ENCODE results near the gene UBAC2.

The UBAC2 gene

GRCh38 chr13:99362362-99362761 lies 161.7 kb downstream of the UBAC2 start:
- ATAC-seq (ENCODE audit: insufficient read depth, low read depth) (no peak), DNase-seq (no peak)
- Histone ChIP-seq H3K27ac (ENCODE audit: low read length) (no peak overlapping the region), H3K79me2 (ENCODE audit: insufficient read depth, low read length) (no peaks in the 10 kb centered on the region), H3K4me3 (ENCODE audit: low read depth in 1 of 2, low read length in 2 of 2) (no peak overlapping the region), H3K4me2 (ENCODE audit: insufficient read depth, low read length) (no peak overlapping the region), H3K9ac (ENCODE audit: low read depth, low read length) (no peak overlapping the region), H2AFZ (ENCODE audit: low read depth, low read length) (no peak overlapping the region), H3K9me3 (ENCODE audit: insufficient read depth, low read length, severe bottlenecking) (no peaks in the 10 kb centered on the region), H3K27me3 (ENCODE audit: insufficient read depth, low read length, poor library complexity) (no peaks in the 10 kb centered on the region), H3K4me1 (ENCODE audit: insufficient read depth, low read length) (peaks cover 20% of the 10 kb centered on the region), H4K20me1 (ENCODE audit: insufficient read depth, low read length) (no peaks in the 10 kb centered on the region), H3K36me3 (ENCODE audit: insufficient read depth, low read length) (peaks cover 48% of the 10 kb centered on the region)
- TF ChIP-seq EZH2 (IDR thresholded peaks at IDR 0.05; ENCODE audit: borderline replicate concordance, low read depth, low read length, severe bottlenecking), result no peak
- no peak for TF ChIP-seq CTCF (IDR thresholded peaks at IDR 0.05; ENCODE audit: borderline replicate concordance, extremely low read depth, low read length, poor library complexity, severe bottlenecking)

- Histone ChIP-seq H3K9me3 (ENCODE audit: insufficient read depth, low read length, severe bottlenecking) (no peaks in the 10 kb centered on the region), H3K4me1 (ENCODE audit: insufficient read depth, low read length) (peaks cover 20% of the 10 kb centered on the region), H3K27ac (ENCODE audit: low read length) (no peak overlapping the region), H3K36me3 (ENCODE audit: insufficient read depth, low read length) (peaks cover 49% of the 10 kb centered on the region), H2AFZ (ENCODE audit: low read depth, low read length) (no peak overlapping the region), H3K4me3 (ENCODE audit: low read depth in 1 of 2, low read length in 2 of 2) (no peak overlapping the region), H3K27me3 (ENCODE audit: insufficient read depth, low read length, poor library complexity) (no peaks in the 10 kb centered on the region), H3K4me2 (ENCODE audit: insufficient read depth, low read length) (no peak overlapping the region), H3K9ac (ENCODE audit: low read depth, low read length) (no peak overlapping the region), H3K79me2 (ENCODE audit: insufficient read depth, low read length) (no peaks in the 10 kb centered on the region), H4K20me1 (ENCODE audit: insufficient read depth, low read length) (0 out of 2 replicates have a peak, but pooled peaks cover 2% of the 10 kb centered on the region)
- DNase-seq (no peak), ATAC-seq (ENCODE audit: insufficient read depth, low read depth) (no peak)
- TF ChIP-seq EZH2 (IDR thresholded peaks at IDR 0.05; ENCODE audit: borderline replicate concordance, low read depth, low read length, severe bottlenecking), result no peak
- TF ChIP-seq CTCF (IDR thresholded peaks at IDR 0.05; ENCODE audit: borderline replicate concordance, extremely low read depth, low read length, poor library complexity, severe bottlenecking), result no peak
These were observed 162.7 kb downstream of the UBAC2 start for GRCh38 chr13:99363391-99363790.

- Histone ChIP-seq H3K9me3 (ENCODE audit: insufficient read depth, low read length, severe bottlenecking) (no peaks in the 10 kb centered on the region), H4K20me1 (ENCODE audit: insufficient read depth, low read length) (0 out of 2 replicates have a peak, but pooled peaks cover 2% of the 10 kb centered on the region), H3K27ac (ENCODE audit: low read length) (no peak overlapping the region), H3K4me2 (ENCODE audit: insufficient read depth, low read length) (no peak overlapping the region), H2AFZ (ENCODE audit: low read depth, low read length) (no peak overlapping the region), H3K9ac (ENCODE audit: low read depth, low read length) (no peak overlapping the region), H3K27me3 (ENCODE audit: insufficient read depth, low read length, poor library complexity) (no peaks in the 10 kb centered on the region), H3K36me3 (ENCODE audit: insufficient read depth, low read length) (peaks cover 49% of the 10 kb centered on the region), H3K79me2 (ENCODE audit: insufficient read depth, low read length) (no peaks in the 10 kb centered on the region), H3K4me3 (ENCODE audit: low read depth in 1 of 2, low read length in 2 of 2) (no peak overlapping the region), H3K4me1 (ENCODE audit: insufficient read depth, low read length) (peaks cover 20% of the 10 kb centered on the region)
- TF ChIP-seq EZH2 (IDR thresholded peaks at IDR 0.05; ENCODE audit: borderline replicate concordance, low read depth, low read length, severe bottlenecking) (no peak), CTCF (IDR thresholded peaks at IDR 0.05; ENCODE audit: borderline replicate concordance, extremely low read depth, low read length, poor library complexity, severe bottlenecking) (no peak)
- DNase-seq (no peak), ATAC-seq (ENCODE audit: insufficient read depth, low read depth) (no peak)
These were observed 163.3 kb downstream of the UBAC2 start for GRCh38 chr13:99363949-99364348.

Measured in DND-41 (cell line).